WERI-Rb-1 (cell line): Measurements from ENCODE around the gene ENKUR.
"Not testable (repeated sequence)": the region's sequence is repeated elsewhere in the genome, so short reads cannot be mapped to it uniquely, and the experiment has no call there.

Experiments
- DNase-seq: peaks from one replicate; pipeline ENCODE4 v3.0.0-alpha.2; 2020
- H3K27ac ChIP-seq: fragments of 250-450 bp; sonication (Bioruptor Pico); 2 replicates; pipeline ENCODE4 v1.5.1; 2020; ENCODE audit warnings: mild to moderate bottlenecking, moderate library complexity
- H3K27me3 ChIP-seq: fragments of 250-450 bp; sonication (Bioruptor Pico); 2 replicates; pipeline ENCODE4 v1.5.1; 2021; ENCODE audit warnings: mild to moderate bottlenecking, low read depth, moderate library complexity; ENCODE audit not compliant: insufficient read depth, severe bottlenecking
- H3K36me3 ChIP-seq: fragments of 250-450 bp; sonication (Bioruptor Pico); 2 replicates; pipeline ENCODE4 v1.5.1; 2020; ENCODE audit warnings: mild to moderate bottlenecking, moderate library complexity
- H3K4me3 ChIP-seq: 2 replicates; pipeline ENCODE4 v1.5.1; 2011; ENCODE audit warnings: low read depth, mild to moderate bottlenecking, control low read depth, low read length
- H3K9me3 ChIP-seq: fragments of 250-450 bp; sonication (Bioruptor Pico); 2 replicates; pipeline ENCODE4 v1.5.1; 2021; ENCODE audit warnings: mild to moderate bottlenecking, moderate library complexity; ENCODE audit not compliant: severe bottlenecking
- TF ChIP-seq, protein P1 (sequence below): IDR thresholded peaks from 2 replicates; pipeline ENCODE4 v1.5.1; 2011; ENCODE audit warnings: low read depth, mild to moderate bottlenecking, control low read depth, inconsistent platforms, low read length

Gene ENKUR

DNA sequence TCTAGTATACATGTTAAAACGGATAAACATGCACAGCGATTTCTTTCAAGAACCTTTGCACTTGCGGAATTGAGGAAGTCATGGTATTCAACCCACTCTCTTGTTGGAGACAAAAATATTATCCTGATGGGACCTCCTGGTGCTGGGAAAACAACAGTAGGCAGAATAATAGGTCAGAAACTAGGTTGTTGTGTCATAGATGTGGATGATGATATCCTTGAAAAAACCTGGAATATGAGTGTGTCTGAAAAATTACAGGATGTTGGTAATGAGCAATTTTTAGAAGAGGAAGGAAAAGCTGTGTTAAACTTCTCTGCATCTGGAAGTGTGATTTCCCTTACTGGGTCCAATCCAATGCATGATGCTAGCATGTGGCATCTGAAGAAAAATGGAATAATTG lies 7.3 kb upstream of the ENKUR start:
- H3K27ac ChIP-seq, result no peak overlapping the region

DNA sequence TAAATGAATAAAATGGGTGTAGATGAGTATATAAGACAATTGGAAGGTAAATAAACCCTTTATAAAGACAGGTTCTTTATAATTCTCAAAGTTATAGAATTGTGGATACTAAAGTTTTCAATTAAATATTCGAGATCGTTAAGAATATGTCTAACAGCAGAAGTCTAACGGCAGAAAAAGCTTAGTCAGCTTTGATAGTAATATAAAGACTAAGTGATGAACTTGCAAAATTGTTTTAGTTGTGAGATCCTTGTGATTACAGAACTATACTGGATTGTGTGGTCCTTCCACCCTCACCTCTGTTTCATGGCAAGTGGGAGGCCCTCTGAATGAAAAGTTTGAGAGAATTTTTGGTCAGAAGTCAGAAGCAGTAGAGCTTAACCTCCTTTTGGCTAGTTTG lies 2.7 kb upstream of the ENKUR start:
- H3K9me3 ChIP-seq, result no peaks in the 10 kb centered on the region
- H3K27me3 ChIP-seq, result no peaks in the 10 kb centered on the region
- no peaks in the 10 kb centered on the region for H3K36me3 ChIP-seq
- no peak overlapping the region for H3K27ac ChIP-seq
- DNase-seq, result no peak
- TF ChIP-seq, protein P1, sequence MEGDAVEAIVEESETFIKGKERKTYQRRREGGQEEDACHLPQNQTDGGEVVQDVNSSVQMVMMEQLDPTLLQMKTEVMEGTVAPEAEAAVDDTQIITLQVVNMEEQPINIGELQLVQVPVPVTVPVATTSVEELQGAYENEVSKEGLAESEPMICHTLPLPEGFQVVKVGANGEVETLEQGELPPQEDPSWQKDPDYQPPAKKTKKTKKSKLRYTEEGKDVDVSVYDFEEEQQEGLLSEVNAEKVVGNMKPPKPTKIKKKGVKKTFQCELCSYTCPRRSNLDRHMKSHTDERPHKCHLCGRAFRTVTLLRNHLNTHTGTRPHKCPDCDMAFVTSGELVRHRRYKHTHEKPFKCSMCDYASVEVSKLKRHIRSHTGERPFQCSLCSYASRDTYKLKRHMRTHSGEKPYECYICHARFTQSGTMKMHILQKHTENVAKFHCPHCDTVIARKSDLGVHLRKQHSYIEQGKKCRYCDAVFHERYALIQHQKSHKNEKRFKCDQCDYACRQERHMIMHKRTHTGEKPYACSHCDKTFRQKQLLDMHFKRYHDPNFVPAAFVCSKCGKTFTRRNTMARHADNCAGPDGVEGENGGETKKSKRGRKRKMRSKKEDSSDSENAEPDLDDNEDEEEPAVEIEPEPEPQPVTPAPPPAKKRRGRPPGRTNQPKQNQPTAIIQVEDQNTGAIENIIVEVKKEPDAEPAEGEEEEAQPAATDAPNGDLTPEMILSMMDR, result no peak
- H3K4me3 ChIP-seq, result no peak overlapping the region

More for the DNA sequence above, 7.3 kb upstream of the ENKUR start:
- H3K4me3 ChIP-seq, result no peak overlapping the region
- no peaks in the 10 kb centered on the region for H3K36me3 ChIP-seq
- DNase-seq, result no peak
- no peaks in the 10 kb centered on the region for H3K27me3 ChIP-seq
- no peaks in the 10 kb centered on the region for H3K9me3 ChIP-seq
- TF ChIP-seq, protein P1, result no peak

DNA sequence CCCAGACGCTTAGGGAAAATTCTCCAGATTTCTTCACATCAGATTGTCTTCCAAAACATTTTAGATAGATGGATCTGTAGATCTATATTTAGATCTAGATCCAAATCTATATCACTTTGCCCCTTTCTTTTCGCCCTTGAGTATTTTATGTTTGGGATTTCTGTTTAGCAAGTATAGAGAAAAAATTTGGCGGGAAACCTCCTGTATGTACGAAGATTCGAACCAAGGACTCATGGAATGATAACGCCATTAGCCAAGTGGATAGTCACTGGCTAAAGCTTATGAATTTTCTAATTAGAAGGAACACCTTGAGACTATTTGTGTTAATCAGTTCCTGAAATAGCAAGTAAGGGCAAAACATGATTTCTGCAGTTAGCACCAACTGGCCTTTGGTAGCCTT lies 1.7 kb upstream of the ENKUR start:
- Histone ChIP-seq H3K27me3 (no peaks in the 10 kb centered on the region), H3K36me3 (no peaks in the 10 kb centered on the region), H3K4me3 (peak overlapping the region; percentile 74), H3K9me3 (no peaks in the 10 kb centered on the region), H3K27ac (peak overlapping the region; percentile 93)
- no peak for DNase-seq
- TF ChIP-seq, protein P1, result no peak

DNA sequence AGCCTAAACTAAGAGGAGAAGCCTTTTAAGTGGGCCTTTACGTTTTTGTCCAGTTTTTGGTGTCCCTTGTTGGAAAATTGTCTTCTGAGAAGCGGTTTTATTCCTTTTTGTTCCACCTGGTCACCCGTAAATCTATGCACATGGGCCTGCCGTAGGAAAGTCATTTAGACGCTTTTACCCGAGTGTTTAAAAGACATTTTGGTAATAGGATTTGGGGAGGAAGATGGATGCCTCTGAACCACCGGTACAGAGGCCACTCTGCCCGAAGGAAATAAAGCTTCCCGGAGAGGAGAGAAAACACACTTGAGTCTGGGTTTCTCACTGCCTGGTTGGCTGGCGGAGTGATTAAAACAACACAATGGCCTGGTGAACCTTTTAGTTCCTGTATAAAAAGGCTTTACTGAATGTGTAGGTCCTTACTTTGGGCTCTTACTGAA lies 1.2 kb upstream of the ENKUR start:
- TF ChIP-seq, protein P1, result no peak
- no peaks in the 10 kb centered on the region for H3K36me3 ChIP-seq
- H3K27ac ChIP-seq, result peak overlapping the region; percentile 93
- H3K9me3 ChIP-seq, result no peaks in the 10 kb centered on the region
- H3K4me3 ChIP-seq, result peak overlapping the region; percentile 74
- peak; percentile 4 for DNase-seq
- no peaks in the 10 kb centered on the region for H3K27me3 ChIP-seq

DNA sequence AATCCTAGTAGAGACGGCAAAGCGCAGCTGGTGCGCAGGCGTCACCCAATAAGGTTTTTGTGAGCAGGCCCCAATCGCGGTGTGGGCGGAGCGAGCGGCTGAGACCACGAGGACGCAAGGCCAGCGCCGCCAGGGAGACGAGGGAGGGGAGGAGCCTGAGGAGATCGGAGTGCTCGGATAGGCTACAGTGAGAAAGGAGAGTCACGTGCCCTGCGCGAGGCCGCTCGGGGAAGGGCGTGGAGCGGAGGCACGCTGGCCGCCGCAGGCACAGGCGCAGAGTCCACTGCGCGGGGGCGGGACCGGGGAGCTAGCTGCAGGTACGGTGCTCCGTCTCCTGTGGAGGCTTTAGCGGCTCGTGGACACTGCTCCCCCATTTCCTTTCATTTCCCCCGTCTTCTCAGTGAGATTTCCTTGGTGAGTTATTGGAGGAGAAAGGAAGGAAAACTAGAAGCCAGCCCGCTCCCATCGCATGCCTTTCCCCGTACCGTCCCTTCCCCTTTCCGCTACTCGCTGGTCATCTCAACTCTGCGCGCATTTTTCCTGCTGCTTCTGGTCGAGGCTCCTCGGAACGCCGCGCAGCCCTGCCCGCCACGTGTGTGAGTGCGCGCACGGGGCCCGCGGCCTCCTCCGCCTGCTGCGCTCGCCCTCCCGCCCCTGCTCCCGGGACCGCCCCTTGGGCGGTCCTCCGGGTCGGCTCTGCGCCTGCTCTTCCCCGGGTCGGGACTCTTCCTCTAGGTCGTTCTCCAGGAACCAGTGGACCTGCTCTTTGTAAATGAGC lies 607 bp upstream of the ENKUR start, which contains the start of gene THNSL1:
THNSL1 (plus strand) TSS at position 237 of the 778 bp plus-strand sequence. CDS start 6,612 bp downstream, outside the sequence.
- peak; percentile 94 for DNase-seq
- TF ChIP-seq, protein P1, result no peak
- H3K27me3 ChIP-seq, result no peaks in the 10 kb centered on the region
- peak within 1 kb of the TSS; percentile 93 for H3K27ac ChIP-seq
- no peaks in the 10 kb centered on the region for H3K36me3 ChIP-seq
- peak within 1 kb of the TSS; percentile 74 for H3K4me3 ChIP-seq
- no peaks in the 10 kb centered on the region for H3K9me3 ChIP-seq

DNA sequence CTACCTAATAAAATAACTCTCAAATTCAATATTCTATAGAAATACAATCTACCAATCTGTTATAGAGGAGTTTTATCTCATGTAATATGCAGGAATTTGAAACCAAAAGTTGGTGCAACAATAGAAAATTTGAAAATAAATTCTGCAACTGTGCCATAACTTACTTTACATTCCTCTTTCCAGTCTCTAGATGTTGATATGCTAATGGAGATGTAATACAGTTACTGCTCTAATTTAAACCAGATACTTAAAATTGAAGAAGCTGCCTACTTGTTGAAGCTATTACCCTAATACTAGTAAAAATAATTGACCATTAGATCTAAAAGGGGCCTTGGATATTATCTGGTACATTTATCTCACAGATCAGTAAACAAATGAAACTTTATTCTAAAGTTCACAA lies 1.4 kb downstream of the ENKUR start:
- Histone ChIP-seq H3K4me3 (no peak overlapping the region), H3K36me3 (no peaks in the 10 kb centered on the region), H3K27ac (no peak overlapping the region), H3K9me3 (no peaks in the 10 kb centered on the region), H3K27me3 (no peaks in the 10 kb centered on the region)
- TF ChIP-seq, protein P1, result no peak
- no peak for DNase-seq

DNA sequence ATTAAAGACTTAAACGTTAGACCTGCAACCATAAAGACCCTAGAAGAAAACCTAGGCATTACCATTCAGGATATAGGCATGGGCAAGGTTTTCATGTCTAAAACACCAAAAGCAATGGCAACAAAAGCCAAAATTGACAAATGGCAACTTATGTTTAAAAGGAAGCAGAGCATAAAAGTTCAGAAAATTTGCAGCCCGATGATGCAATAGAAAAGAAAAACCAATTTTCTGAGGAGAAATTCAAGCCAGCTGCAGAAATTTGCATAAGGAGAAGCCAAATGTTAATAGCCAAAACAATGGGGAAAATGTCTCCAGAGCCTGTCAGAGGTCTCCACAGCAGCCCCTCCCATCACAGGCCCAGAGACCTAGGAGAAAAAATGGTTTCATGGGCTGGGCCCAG lies 4.4 kb downstream of the ENKUR start:
- not testable (repeated sequence) for H3K4me3 ChIP-seq, H3K36me3 ChIP-seq, DNase-seq, H3K27ac ChIP-seq, H3K9me3 ChIP-seq, H3K27me3 ChIP-seq
